HG03575 (cell line): ENCODE measurements around the gene SLC22A31.
"Not testable (repeated sequence)": the region's sequence is repeated elsewhere in the genome, so short reads cannot be mapped to it uniquely, and the experiment has no call there.

Experiments used
- ATAC-seq: cut with Tn5 transposase; IDR thresholded peaks from one replicate; pipeline ENCODE4 v1.9.1; 2021; ENCODE audit not compliant: unreplicated experiment, insufficient number of reproducible peaks, low FRiP score; ENCODE audit errors: extremely low read depth

Gene SLC22A31

GRCh38 chr16:89200124-89200849, at the start of gene SLC22A31:
TSS of gene SLC22A31 (minus strand) at chr16:89200537. CDS start at chr16:89200501, 36 bp downstream.
- no peak for ATAC-seq

GRCh38 chr16:89248196-89248982, 48.1 kb upstream of the SLC22A31 start:
- ATAC-seq = no peak

GRCh38 chr16:89247734-89248075, 47.4 kb upstream of the SLC22A31 start:
- not testable (repeated sequence) for ATAC-seq

GRCh38 chr16:89246903-89247733, 46.8 kb upstream of the SLC22A31 start:
- ATAC-seq = no peak

- ATAC-seq = no peak
Measured at GRCh38 chr16:89246383-89246902, 46.1 kb upstream of the SLC22A31 start.

GRCh38 chr16:89244754-89245153, 44.4 kb upstream of the SLC22A31 start:
- ATAC-seq = no peak

- ATAC-seq = not testable (repeated sequence)
Measured at GRCh38 chr16:89244264-89244663, 43.9 kb upstream of the SLC22A31 start.

GRCh38 chr16:89243664-89244063, 43.3 kb upstream of the SLC22A31 start:
- no peak for ATAC-seq

GRCh38 chr16:89242795-89243200, 42.5 kb upstream of the SLC22A31 start:
- ATAC-seq = no peak

- ATAC-seq = no peak
Measured at GRCh38 chr16:89241187-89242007, 41.1 kb upstream of the SLC22A31 start.

- ATAC-seq = no peak
Measured at GRCh38 chr16:89237733-89238132, 37.4 kb upstream of the SLC22A31 start.

- ATAC-seq = no peak
Measured at GRCh38 chr16:89233678-89234490, 33.5 kb upstream of the SLC22A31 start.

- ATAC-seq = no peak
Measured at GRCh38 chr16:89232107-89232506, 31.8 kb upstream of the SLC22A31 start.

GRCh38 chr16:89230255-89230654, 29.9 kb upstream of the SLC22A31 start:
- no peak for ATAC-seq

- no peak for ATAC-seq
Measured at GRCh38 chr16:89224665-89225064, 24.3 kb upstream of the SLC22A31 start.

GRCh38 chr16:89222931-89223330, 22.6 kb upstream of the SLC22A31 start:
- ATAC-seq = no peak

- no peak for ATAC-seq
Measured at GRCh38 chr16:89221604-89222003, 21.3 kb upstream of the SLC22A31 start.

- no peak for ATAC-seq
Measured at GRCh38 chr16:89219365-89219764, 19.0 kb upstream of the SLC22A31 start.
